HCT116 (cell line): ENCODE measurements around the gene CGRRF1.

Experiments
- CTCF ChIP-seq, 3 experiments: fragments of 200-600 bp in 1 of 3; sonication (generic) in 1 of 3; IDR thresholded peaks in 2 of 3; conservative IDR thresholded peaks in 1 of 3; 2 replicates each; pipeline ENCODE4 v1.5.1; 2012 to 2017; ENCODE audit warnings: low read depth in 2 of 3, low read length in 2 of 3, antibody characterized with exemption in 1 of 3, borderline replicate concordance in 1 of 3, control low read depth in 1 of 3, mild to moderate bottlenecking in 1 of 3, mixed read lengths in 1 of 3, mixed run types in 1 of 3, moderate library complexity in 1 of 3; ENCODE audit not compliant: insufficient read depth in 1 of 3
- EZH2 ChIP-seq: fragments of 200-600 bp; sonication (generic); IDR thresholded peaks from 2 replicates; pipeline ENCODE4 v1.6.1; 2017; ENCODE audit warnings: antibody characterized with exemption, mixed run types
- EZH2phosphoT487 ChIP-seq: fragments of 200-600 bp; IDR thresholded peaks from 2 replicates; pipeline ENCODE4 v1.6.1; 2018; ENCODE audit warnings: antibody characterized with exemption, borderline replicate concordance
- POLR2A ChIP-seq: IDR thresholded peaks from 2 replicates; pipeline ENCODE4 v1.7.0; 2011; ENCODE audit warnings: borderline replicate concordance; ENCODE audit not compliant: insufficient read depth, insufficient read length; ENCODE audit errors: extremely low read depth
- POLR2AphosphoS5 ChIP-seq: IDR thresholded peaks from 2 replicates; pipeline ENCODE4 v1.6.1; 2011; ENCODE audit warnings: mild to moderate bottlenecking, low read depth, low read length, moderate library complexity
- RAD21 ChIP-seq: IDR thresholded peaks from 2 replicates; pipeline ENCODE4 v1.6.1; 2012; ENCODE audit warnings: low read depth, mild to moderate bottlenecking
- SIN3A ChIP-seq: IDR thresholded peaks from 2 replicates; pipeline ENCODE4 v1.6.1; 2012; ENCODE audit warnings: low read depth
- SRF ChIP-seq: IDR thresholded peaks from 2 replicates; pipeline ENCODE4 v1.6.1; 2012; ENCODE audit warnings: low read depth
- ZFX ChIP-seq: fragments of 450-650 bp; IDR thresholded peaks from 2 replicates; pipeline ENCODE4 v1.6.1; 2017

GRCh38 chr14:54516709-54517108, 7.0 kb downstream of the CGRRF1 start:
- TF ChIP-seq CTCF (IDR thresholded peaks at IDR 0.05 in 2 of 3, conservative IDR thresholded peaks at IDR 0.05 in 1 of 3; ENCODE audit: borderline replicate concordance in 1 of 3, insufficient read depth in 1 of 3, low read depth in 2 of 3, low read length in 2 of 3) (no peak), POLR2A (no peak), SRF (no peak), EZH2phosphoT487 (no peak), EZH2 (no peak), SIN3A (no peak), ZFX (no peak), RAD21 (no peak), POLR2AphosphoS5 (no peak)
